GM21723 (cell line): ENCODE results near the gene SRF.
A peak's percentile ranks its signal among the peaks of the same experiment; 100 is the strongest.

Source experiments
- ATAC-seq: cut with Tn5 transposase; IDR thresholded peaks from one replicate; pipeline ENCODE4 v1.9.1; 2021; ENCODE audit warnings: mild to moderate bottlenecking, moderate library complexity; ENCODE audit not compliant: unreplicated experiment

SRF gene

GRCh38 chr6:43146709-43147688 is 24.1 kb upstream of the SRF start:
- ATAC-seq, result no peak

- ATAC-seq, result no peak
These were observed 23.2 kb upstream of the SRF start for GRCh38 chr6:43147691-43148477.

- ATAC-seq, result no peak
These were observed 21.8 kb upstream of the SRF start for GRCh38 chr6:43149265-43149664.

GRCh38 chr6:43150051-43150751 is 20.9 kb upstream of the SRF start:
- no peak for ATAC-seq

- ATAC-seq, result no peak
These were observed 11.5 kb upstream of the SRF start for GRCh38 chr6:43159599-43159998.

- ATAC-seq, result no peak
These were observed 7.2 kb upstream of the SRF start for GRCh38 chr6:43163899-43164298.

- no peak for ATAC-seq
These were observed 595 bp upstream of the SRF start for GRCh38 chr6:43170417-43170930.

- no peak for ATAC-seq
These were observed 636 bp downstream of the SRF start for GRCh38 chr6:43171707-43172103.

GRCh38 chr6:43172104-43173007 is 1.3 kb downstream of the SRF start:
- no peak for ATAC-seq

- ATAC-seq, result no peak
These were observed 2.7 kb downstream of the SRF start for GRCh38 chr6:43173591-43174262.

GRCh38 chr6:43174263-43175112 is 3.4 kb downstream of the SRF start:
- ATAC-seq, result peak; percentile 67

- ATAC-seq, result no peak
These were observed 4.8 kb downstream of the SRF start for GRCh38 chr6:43175676-43176422.

- ATAC-seq, result no peak
These were observed 5.3 kb downstream of the SRF start for GRCh38 chr6:43176423-43176786.

- ATAC-seq, result no peak
These were observed 7.1 kb downstream of the SRF start for GRCh38 chr6:43178150-43178549.

GRCh38 chr6:43178951-43179830 is 8.1 kb downstream of the SRF start:
- no peak for ATAC-seq

GRCh38 chr6:43180058-43180457 is 9.0 kb downstream of the SRF start:
- ATAC-seq, result no peak

GRCh38 chr6:43180985-43181384 is 9.9 kb downstream of the SRF start:
- ATAC-seq, result no peak
